H7 (cell line): Measurements from ENCODE around the gene KIF14. TPM values are rescaled to one million over a fixed set of nuclear protein-coding genes. Genes with fewer than 3 reads are reported as not detected.
A peak's percentile ranks its signal among the peaks of the same experiment; 100 is the strongest.

ENCODE experiments used
- DNase-seq: peaks from one replicate; pipeline ENCODE4 v3.0.0; 2012
- H3K27me3 ChIP-seq: 2 replicates; pipeline ENCODE4 v1.6.0; 2011; ENCODE audit warnings: mild to moderate bottlenecking, low read length; ENCODE audit not compliant: control insufficient read depth, insufficient read depth
- H3K36me3 ChIP-seq: replicated peaks from 2 replicates; pipeline ENCODE4 v1.5.1; 2011; ENCODE audit warnings: low read length; ENCODE audit not compliant: control insufficient read depth, insufficient read depth
- H3K4me3 ChIP-seq: 2 replicates; pipeline ENCODE4 v1.5.1; 2011; ENCODE audit warnings: low read depth, mild to moderate bottlenecking, control low read depth, low read length, moderate library complexity; ENCODE audit not compliant: insufficient read depth
- total RNA-seq: library from RNA; depleted of rRNA; stranded (reverse); fragments of >200 nt; shearing (Covaris generic); gene quantifications from 2 replicates; pipeline ENCODE4 v1.2.3, GENCODE V29; 2014; rRNA removed

The KIF14 gene, protein sequence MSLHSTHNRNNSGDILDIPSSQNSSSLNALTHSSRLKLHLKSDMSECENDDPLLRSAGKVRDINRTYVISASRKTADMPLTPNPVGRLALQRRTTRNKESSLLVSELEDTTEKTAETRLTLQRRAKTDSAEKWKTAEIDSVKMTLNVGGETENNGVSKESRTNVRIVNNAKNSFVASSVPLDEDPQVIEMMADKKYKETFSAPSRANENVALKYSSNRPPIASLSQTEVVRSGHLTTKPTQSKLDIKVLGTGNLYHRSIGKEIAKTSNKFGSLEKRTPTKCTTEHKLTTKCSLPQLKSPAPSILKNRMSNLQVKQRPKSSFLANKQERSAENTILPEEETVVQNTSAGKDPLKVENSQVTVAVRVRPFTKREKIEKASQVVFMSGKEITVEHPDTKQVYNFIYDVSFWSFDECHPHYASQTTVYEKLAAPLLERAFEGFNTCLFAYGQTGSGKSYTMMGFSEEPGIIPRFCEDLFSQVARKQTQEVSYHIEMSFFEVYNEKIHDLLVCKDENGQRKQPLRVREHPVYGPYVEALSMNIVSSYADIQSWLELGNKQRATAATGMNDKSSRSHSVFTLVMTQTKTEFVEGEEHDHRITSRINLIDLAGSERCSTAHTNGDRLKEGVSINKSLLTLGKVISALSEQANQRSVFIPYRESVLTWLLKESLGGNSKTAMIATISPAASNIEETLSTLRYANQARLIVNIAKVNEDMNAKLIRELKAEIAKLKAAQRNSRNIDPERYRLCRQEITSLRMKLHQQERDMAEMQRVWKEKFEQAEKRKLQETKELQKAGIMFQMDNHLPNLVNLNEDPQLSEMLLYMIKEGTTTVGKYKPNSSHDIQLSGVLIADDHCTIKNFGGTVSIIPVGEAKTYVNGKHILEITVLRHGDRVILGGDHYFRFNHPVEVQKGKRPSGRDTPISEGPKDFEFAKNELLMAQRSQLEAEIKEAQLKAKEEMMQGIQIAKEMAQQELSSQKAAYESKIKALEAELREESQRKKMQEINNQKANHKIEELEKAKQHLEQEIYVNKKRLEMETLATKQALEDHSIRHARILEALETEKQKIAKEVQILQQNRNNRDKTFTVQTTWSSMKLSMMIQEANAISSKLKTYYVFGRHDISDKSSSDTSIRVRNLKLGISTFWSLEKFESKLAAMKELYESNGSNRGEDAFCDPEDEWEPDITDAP (N-terminal part only)
- 16.3 and 26.9 TPM in 2 replicates for total RNA-seq

DNA sequence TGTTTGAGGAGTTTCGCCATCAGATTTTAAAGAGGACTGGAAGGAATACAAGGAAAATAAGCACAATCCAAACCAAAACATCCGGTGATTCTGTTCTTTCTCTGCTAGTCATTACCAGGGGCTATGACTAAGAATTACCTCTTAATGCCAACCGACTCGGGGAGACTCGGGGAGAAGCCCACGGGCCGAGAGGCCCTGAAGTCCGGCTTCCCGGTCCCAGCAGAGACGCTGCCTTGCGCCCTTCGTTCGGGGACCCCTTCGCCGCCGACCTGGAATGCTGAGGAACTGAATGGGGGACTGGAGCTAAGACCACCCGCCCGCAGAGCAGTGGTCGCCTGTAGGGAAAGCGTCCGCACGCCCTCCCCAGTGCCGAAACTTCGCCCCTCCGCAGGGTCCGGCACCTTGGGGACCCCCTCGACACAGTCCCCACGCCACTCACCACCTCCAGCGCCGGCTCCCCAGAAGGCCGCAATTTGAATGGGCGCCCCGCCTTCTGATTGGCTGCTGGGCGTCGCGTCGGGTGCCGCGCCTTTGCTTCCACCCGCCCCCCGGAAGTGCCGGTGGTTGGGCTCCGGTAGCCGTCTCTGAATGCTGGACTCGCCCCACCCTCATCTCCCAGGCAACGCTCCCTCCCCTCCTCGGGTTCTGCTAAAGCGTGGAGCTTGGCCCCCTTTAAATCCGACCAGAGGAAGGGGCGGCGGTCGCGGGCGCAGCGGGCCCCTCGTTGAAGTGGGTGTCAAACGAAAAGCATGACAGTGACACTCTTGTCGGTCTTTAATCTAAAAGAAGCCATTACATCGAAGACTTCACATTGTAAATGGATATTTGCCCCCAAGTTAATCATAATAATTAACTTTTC, at the start of gene KIF14:
Gene KIF14, minus strand, starts transcription at position 479 of the 859 bp plus-strand sequence. CDS start 2,028 bp downstream, outside the sequence.
- Histone ChIP-seq H3K36me3 (peaks cover 9% of the 10 kb centered on the region), H3K4me3 (peak within 1 kb of the TSS; percentile 95), H3K27me3 (no peaks in the 10 kb centered on the region)
- peak; percentile 97 for DNase-seq

DNA sequence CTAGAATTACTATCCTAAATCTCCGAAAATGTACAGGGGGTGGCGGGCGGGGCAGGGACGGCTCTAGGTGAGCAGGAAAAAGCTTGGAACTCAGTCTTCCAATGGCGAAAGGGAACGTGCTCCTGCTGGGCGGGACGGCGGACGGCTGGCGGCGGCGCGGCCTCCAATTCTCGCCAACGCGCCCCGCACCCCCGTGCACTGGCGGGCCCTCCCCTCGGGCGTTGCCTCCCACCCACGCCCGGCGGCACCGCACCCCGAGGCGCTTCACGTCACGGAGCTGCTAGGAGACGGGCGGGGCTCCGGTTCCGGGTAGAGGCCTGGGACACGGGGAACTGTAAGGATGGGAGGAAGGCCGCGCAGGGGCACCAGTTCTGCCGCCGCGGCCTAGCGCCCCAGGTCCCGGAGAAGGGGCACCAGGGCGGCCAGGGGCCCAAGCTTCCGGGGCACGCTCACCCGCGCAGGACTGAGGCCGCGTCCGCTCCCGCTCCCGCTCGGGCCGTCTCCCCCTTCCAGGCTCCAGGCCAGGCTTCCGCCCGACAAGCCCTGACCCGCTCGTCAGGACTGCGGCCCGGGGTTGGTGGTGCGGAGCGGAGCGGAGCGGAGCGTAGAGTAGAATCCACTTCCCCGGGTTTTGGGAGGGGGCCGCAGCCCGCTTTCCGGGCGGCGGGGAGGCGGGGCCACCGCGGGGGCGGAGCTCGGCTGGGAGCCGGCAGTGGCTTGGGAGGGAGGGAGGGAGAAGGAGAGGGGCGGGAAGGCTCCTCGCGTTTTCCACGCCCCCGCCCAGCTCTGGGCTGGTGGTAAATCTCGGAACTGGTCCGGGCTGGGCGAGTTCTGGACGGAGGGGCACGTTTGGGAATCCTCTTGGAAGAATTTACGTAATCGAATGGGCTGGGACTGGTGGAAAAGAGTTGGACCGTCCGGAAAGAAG, 49.0 kb upstream of the KIF14 start, which contains the start of gene DDX59:
Gene DDX59, minus strand, starts transcription at position 594 of the 928 bp plus-strand sequence. CDS start 3,167 bp downstream, outside the sequence.
- H3K4me3 ChIP-seq: peak within 1 kb of the TSS; percentile 98
- H3K36me3 ChIP-seq: no peaks in the 10 kb centered on the region
- peak; percentile 98 for DNase-seq
- no peaks in the 10 kb centered on the region for H3K27me3 ChIP-seq

DNA sequence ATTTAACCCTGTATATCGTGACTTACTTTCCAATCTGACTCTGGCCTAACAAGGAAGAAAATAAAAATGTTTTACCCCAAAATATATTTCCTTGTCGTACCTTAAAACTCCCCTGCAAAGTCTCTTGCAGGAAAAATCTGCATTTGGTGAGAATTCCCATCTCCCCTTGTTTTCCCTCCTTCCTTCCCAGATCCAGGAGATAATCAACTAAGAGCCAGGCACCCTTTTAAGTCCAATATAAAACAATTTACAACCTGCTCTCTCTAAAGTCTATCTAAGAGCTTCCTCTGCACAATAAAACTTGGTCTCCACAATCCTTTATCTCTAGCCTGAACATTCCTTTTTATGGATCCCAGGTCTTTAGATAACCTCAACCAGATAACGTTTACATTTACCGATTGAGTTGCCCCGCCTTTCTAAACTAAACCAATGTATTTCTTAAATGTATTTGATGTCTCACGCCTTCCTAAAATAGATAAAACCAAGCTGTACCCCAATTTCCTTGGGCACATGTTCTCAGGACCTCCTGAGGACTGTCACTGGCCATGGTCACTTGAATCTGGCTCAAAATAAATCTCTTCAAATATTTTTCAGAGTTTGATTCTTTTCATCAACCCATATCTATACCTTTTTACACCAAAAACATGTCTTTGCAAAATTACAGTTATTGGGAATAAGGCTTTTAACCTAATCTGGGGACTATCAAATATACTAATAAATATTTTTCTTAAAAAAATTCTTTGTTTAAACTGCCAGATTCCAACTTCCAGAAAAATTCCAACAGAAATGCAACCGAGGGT, 48.2 kb upstream of the KIF14 start:
- Histone ChIP-seq H3K4me3 (peak overlapping the region; percentile 98), H3K27me3 (no peaks in the 10 kb centered on the region), H3K36me3 (peaks cover 2% of the 10 kb centered on the region)
- DNase-seq: no peak

DNA sequence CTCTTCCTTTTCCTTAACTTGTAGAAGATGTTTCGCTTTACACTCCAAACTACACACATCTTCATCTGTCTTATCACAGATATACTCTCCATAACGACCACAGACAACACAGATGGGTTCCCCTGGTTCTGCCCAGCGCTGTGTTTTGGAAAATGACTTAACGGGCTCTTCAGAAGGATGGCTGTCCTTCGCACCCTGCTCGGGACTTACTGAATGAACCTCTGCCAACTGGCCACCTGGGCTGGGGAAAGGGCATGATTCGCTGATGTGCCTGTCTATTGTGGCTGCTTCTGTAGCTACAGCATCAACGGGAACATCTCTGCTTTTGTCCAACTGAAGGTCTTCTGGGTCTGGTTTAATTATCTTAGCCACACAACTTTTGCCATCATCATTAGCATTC, 45.8 kb upstream of the KIF14 start:
- no peak for DNase-seq
- Histone ChIP-seq H3K27me3 (no peaks in the 10 kb centered on the region), H3K36me3 (peaks cover 2% of the 10 kb centered on the region), H3K4me3 (no peak overlapping the region)

DNA sequence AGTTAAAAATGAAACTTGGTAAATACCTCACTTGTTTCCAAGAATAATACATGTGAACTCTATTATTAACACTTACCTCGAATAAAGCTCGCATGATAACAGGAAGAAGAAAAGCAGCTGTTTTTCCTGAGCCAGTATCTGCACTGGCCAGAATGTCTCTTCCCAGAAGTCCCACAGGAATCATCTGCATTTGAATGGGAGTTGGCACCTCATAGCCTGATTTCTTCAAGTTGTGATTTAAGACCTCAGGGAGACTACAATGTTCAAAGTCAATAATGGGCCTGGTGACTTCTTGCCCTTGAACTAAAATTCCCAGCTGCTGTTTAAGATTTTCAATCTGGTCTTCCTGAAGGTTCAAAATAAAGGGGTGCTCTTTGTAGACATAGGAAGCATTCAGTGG, 45.3 kb upstream of the KIF14 start:
- Histone ChIP-seq H3K36me3 (peaks cover 2% of the 10 kb centered on the region), H3K4me3 (no peak overlapping the region), H3K27me3 (no peaks in the 10 kb centered on the region)
- peak; percentile 60 for DNase-seq

DNA sequence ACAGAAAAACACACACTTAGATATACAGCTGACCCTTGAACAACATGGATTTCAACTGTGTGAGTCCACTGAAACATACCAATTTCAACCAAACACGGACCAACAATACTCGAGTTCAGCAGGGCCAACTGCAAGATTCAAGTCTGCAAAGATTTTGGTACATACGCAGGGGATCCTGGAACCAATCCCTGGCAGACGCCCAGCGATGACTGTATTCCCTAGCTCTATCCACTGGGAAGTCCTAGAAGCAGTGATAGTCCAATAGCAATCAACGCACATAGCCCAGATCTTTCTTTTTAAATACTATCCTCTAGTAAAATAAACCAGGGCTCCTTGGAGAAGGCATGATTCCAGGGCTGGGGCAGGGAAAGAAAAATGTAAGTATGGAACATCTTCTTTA, 40.2 kb upstream of the KIF14 start:
- DNase-seq: no peak
- H3K36me3 ChIP-seq: peaks cover 10% of the 10 kb centered on the region
- no peaks in the 10 kb centered on the region for H3K27me3 ChIP-seq
- no peak overlapping the region for H3K4me3 ChIP-seq

DNA sequence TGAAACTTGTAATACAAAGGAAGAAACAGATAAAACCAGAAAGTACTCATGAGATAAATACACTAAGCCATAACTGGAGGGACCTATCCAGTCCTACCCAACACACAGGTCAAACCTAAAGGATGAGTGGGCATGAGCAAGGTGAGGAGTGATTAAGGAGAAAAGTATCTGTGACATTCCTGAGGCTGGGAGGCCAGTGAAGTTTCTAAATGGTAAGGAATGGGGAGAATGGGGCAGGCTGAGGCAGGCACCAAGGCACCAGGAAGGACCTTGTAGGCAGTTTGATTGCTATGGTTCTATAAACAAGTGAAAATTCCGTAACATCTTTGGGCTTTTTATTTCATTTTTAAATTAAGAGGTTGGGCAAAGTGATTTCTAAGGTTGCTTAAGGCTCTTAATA, 38.7 kb upstream of the KIF14 start:
- Histone ChIP-seq H3K4me3 (no peak overlapping the region), H3K27me3 (no peaks in the 10 kb centered on the region), H3K36me3 (peaks cover 10% of the 10 kb centered on the region)
- no peak for DNase-seq

DNA sequence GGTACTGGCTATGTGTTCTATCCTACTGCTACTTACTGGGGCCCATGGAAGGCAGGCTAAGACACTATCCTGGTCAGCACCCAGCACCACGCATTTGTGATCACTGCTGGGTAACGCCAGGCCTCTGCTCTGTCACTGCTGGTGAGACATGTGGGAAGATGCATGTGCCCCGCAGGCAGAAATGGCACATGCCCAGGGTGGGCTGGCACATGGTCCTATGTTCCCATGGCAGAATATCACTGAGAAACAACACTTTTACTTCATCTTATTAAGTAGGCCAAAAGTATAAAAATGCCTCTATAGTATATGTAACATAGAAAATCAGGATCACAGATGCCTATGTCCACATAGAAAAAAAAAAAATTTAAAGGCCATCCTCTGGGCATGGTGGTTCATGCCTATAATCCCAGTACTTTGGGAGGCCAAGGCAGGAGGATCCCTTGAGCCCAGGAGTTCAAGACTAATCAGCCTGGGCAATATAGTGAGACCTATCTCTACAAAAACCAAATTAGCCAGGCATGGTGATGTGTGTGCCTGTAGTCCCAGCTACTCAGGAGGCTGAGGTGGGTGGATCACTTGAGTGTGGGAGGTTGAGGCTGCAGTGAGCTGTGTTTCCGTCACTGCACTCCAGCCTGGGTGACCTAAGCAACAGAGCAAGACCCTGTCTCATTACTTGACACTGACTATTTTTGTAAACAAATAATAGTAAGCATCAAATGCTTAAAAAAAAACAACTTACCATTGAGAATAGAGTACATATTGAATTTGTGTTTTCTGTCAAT, 37.7 kb upstream of the KIF14 start:
- H3K4me3 ChIP-seq: no peak overlapping the region
- H3K36me3 ChIP-seq: peaks cover 8% of the 10 kb centered on the region
- DNase-seq: no peak
- H3K27me3 ChIP-seq: no peaks in the 10 kb centered on the region

DNA sequence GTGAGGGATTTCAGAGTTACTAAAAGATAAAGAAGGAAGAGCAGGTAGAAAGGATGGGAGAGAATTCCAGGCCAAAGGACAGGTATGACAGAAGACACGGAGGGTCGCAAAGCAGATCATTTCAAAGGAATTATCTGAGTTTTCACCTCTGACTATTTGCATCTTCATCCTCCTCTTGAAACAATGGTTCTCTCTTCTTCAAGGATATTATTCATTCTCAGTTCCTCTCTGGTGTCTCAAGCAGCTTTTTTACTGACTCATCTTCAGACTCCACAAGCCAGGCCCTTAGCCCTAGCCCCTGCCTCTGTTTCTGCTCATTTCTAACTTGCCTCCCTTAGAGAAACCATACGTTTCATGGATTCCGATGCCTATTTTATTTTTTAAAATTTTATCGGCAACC, 34.1 kb upstream of the KIF14 start:
- no peak for DNase-seq
- H3K4me3 ChIP-seq: no peak overlapping the region
- H3K36me3 ChIP-seq: peaks cover 6% of the 10 kb centered on the region
- H3K27me3 ChIP-seq: no peaks in the 10 kb centered on the region

DNA sequence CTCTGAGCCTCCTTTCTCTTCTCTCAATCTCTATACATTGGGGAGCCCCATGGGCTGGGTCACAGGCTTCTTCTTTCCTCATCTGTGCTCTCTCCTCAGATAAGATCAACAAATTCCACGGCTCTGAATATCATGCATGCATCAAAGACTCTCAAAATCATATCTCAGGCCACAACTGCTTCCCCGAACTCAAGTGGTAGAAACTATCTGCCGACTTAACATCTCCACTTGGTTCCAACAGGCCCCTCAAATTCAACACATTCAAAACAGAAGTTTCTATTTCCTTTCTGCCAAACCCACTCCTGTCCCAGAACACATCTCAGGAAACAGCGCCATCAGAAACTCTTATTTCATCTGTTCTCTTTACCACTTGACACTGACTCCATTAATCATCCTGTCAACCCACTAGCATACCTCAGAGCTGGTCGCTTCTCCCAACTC, 32.5 kb upstream of the KIF14 start:
- no peaks in the 10 kb centered on the region for H3K27me3 ChIP-seq
- H3K4me3 ChIP-seq: no peak overlapping the region
- peaks cover 6% of the 10 kb centered on the region for H3K36me3 ChIP-seq
- DNase-seq: no peak

DNA sequence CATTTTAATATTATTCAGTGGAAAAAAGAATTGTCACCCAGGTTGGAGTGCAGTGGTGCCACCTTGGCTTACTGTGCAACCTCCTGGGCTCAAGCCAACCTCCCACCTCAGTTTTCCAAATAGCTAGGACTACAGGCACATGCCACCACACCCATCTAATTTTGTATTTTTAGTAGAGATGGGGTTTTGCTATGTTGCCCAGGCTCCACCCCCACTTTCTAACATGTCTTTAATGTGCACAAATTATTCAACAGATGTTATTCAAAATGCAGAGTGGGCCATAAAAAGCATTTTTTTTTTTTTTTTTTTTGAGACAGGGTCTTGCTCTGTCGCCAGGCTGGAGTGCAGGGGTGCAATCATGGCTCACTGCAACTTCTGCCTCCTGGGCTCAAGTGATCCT, 31.8 kb upstream of the KIF14 start:
- peaks cover 2% of the 10 kb centered on the region for H3K36me3 ChIP-seq

DNA sequence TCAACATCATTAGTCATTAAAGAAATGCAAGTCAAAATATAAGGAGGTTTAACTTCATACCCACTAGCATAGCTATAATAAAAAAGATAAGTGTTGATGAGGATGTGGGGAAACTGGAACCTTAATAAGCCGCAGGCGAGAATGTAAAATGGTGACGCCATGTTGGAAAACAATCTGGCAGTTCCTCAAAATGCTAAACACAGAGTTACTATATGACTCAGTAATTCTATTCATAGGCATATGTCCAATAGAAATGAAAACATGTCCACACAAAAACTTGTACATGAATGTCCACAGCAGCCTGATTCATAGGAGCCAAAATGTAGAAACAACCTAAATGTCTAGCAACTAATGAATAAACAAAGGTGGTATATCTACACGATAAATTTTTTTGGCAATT, 26.0 kb upstream of the KIF14 start:
- Histone ChIP-seq H3K4me3 (no peak overlapping the region), H3K27me3 (no peaks in the 10 kb centered on the region), H3K36me3 (peaks cover 2% of the 10 kb centered on the region)
- no peak for DNase-seq

More for the DNA sequence above, 31.8 kb upstream of the KIF14 start:
- DNase-seq: no peak
- no peak overlapping the region for H3K4me3 ChIP-seq
- H3K27me3 ChIP-seq: no peaks in the 10 kb centered on the region
